Activated CD8-positive, alpha-beta memory T cell treated with anti-CD3 and anti-CD28 coated beads, Interleukin-2, amount 50 U/mL, for 24 hours (primary cell): Measurements from ENCODE around the gene TSHZ2.

ENCODE experiments used
- DNase-seq: peaks from one replicate; pipeline ENCODE4 v3.0.0-alpha.2; 2020; ENCODE audit errors: extremely low read depth

Gene TSHZ2

DNA sequence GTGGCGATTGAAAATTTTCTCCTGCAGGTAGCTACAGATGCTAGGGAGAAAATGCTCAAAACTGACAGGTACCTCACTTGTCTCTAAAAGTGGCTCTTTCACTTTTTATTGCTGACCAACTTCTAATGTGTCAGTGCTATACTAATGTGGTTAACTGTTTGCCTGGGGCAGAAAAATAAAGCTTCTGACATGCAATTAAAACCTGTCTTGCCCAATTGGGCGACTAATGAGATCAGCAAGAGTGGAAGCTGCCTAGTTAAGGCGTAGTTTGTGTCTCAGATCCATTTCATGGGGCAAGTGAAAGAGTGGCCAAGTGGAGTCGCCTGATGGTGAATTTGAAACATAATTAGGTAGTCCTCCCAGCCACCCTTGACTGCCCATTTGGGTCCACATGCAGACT, 193.3 kb downstream of the TSHZ2 start:
- DNase-seq, result no peak

DNA sequence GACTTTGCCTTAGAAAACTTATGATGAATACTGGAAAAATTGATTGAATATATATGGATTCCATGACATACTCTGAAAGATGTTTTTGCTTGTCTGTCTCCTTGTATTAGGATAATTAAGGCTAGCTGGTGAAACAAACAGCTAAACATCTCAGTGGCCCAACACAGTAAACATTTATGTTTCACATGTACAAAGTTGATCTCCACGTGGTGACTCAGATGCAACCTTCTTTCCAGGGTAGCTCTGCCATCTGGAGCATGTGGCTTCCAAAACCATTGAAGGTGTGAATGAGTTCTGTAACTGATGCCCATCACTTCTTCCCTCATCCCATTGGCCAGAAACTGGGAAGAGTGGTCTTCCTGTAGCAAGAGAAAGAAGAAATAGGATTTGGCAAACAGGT, 196.3 kb downstream of the TSHZ2 start:
- no peak for DNase-seq

DNA sequence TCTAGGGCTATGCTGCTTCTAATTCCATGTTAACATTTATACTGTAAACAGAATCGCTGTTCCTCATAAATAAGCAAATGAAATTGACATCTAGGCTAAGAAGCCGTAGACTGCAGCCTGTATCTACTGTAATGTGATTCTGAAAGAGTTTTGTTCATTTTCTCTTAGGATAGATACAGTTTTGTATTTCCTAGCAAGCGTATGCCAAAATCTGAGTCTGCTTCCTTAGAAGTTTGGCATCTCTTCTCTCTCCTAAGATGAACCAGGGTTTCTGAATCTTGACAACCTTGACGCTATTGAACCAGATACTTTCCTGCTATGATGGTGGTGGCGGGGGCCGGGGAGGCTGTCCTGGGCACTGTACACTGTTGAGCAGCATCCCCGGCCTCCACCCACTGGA, 198.0 kb downstream of the TSHZ2 start:
- DNase-seq, result no peak

DNA sequence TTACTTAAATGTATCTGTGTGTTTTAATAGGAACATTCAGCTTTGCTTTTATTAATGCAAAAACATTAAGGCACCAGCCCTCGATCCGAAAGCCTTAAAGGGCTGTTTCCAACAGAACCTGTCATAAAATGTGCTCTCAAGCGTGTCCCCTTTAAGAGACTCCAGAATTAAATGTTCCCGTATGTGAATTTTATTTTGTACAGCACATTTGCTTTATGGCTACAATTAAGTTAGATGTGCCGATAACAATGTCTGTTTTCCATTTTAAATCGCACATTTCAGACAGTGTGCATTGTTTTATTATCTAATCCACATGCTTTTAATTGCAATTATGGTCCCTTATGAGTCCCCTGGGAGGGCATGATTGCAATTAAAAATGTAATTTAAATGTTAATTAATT, 198.9 kb downstream of the TSHZ2 start:
- no peak for DNase-seq

DNA sequence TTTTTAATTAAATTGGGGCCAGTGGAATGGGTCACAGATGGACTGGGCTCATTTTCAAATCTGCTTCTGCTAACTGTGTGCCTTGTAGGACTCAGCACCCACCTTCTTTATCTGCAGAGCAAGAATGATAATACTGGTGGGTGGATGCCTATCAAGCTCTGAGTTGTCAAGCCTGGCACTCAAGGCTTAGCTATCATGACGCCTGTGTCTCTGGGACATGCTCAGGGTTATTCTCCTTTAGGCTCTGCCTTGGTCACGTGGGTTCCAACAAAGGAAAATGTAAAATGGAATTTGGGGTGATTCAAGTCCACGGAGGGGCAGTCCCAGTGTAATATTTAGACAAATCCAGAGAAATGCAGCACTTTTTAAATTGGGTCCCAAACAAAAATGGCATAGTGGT, 202.3 kb downstream of the TSHZ2 start:
- DNase-seq, result no peak

DNA sequence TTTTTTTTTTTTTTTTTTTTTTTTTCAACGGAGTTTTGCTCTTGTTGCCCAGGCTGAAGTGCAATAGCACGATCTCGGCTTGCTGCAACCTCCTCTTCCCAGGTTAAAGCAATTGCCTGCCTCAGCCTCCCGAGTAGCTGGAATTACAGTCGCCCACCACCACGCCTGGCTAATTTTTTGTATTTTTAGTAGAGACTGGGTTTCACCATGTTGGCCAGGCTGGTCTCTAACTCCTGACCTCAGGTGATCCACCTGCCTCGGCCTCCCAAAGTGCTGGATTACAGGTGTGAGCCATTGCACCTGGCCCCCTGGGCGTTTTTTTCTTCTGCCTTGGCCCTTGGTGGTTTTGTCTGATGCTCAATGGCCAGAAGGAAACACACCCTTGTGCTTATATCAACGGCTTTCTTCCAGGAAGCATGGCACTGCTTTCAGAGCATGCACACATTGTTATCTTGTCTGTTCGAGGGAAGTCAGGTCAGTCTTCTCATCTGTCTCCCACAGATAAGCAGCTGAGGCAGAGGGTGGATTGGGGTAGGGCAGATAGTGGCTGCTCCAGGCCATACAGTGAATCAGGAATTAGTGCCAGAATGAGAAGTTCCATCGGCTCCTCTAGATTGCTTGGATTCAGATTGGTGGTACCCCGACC, 203.1 kb downstream of the TSHZ2 start:
- no peak for DNase-seq

DNA sequence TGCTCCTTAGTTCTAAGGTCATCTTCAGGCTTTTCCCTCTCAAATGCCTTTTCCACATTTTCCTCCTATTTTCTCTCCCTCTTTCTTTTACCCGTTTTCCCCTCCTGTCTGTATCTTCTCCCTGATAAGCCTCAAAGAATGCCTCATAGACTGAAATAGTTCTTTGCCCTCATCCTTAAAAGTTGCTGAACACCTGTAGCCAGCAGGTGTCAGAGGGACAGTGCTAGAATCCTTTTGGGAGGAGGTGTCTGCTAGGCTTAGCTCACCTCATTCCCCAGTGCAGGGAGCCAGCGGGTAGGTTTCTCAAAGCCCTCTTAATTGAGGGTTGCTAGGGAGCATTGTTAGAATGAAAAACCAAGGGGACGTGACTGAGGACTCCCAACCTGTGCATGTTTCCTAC, 204.0 kb downstream of the TSHZ2 start:
- no peak for DNase-seq

DNA sequence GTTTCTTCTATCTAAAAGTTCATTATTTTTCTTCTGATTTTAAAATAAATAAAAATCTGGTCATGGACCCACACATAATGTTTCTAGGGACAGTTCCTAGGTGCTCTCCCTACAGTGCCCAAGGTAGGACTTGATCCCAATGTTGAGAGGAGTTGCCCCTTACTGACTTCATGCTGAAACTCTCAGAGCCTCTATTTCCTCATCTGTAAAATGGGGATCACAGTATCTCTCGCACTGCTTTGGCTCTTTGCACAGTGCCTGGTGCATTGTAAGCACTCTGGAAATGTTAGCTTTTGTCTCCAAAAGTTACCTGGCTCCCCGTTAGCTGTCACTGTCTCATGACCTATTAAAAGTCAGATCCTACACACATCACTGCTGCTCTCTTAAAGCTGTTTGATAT, 205.5 kb downstream of the TSHZ2 start:
- DNase-seq, result no peak

DNA sequence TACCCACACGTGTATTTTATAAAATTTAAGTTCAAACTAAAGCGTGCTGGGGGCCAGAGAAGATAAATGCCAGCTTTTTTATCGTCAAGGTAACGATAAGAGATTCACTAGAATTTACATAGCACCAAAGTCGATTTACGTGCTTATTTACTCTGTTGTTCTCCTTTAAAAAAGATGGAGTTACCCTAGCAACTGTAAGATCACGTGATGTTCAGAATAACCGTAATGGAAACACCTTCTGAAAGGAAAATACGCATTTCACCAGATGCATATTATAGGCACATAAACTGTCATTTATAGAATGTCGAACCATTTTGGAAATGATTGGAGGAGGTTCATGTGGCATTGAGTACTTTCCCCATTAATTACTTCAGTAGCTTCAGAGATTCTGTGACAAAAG, 207.6 kb downstream of the TSHZ2 start:
- no peak for DNase-seq

DNA sequence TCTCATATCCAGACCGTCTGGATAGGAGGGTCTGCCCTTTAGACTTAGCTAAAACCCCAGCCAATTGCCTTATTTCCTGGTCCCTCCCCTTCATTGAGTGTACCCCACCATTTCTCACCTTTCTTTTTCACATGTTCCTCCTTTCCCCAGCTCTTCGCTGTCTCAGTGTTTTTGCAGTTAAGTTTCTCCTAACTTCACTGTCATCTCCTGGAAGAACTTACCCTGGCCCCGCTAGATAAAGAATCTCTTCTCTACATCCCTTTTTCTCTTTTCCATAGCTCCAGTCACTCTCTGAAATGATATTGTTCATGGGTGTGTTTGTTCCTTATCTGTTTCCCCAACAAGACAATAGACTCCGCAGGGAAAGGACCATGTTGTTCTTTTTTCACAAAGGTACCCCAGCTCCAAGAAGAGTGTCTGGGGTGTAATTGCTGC, 208.8 kb downstream of the TSHZ2 start:
- DNase-seq, result no peak

DNA sequence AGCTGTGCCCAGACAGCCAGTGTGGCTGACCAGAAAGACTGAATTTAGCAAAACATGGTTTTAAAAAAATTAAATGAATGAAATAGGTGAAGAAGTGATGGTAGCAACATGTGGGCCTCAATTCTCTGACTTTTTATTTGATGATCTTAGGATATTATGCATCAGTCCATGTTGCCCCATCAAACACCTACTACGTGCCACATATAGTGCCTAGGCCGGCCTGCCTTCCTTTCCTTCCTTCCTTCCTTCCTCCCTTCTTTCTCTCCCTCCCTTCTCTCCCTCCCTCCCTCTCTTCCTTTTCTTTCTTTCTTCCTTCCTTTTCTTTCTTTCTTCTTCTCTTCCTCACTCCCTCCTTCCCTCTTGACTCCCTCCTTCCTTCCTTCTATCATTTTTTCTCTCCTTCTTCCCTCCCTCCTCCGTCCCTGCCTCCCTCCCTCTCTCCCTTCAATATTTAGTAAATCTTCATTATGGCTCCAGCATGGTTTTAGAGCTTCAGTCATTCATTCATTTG, 209.8 kb downstream of the TSHZ2 start:
- DNase-seq, result no peak

DNA sequence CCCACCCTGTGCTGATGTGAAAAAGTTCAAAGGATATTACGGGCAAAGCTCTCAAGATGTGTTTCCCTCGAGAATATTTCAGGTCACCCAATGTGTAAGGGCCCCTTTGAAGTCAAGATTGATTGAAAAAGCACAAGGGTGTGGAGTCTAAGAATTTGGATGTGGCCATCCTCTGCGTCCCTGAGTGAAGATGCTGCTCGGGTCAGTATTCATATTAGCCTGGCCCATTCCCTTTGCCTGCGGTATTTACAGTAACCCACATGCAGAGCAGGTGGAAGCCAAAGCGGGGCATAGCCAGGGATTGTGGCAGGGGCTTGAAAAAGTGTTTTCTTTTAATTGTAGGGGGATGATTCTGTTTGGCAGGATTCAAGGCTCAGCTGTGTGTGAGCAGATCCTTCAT, 211.0 kb downstream of the TSHZ2 start:
- no peak for DNase-seq

DNA sequence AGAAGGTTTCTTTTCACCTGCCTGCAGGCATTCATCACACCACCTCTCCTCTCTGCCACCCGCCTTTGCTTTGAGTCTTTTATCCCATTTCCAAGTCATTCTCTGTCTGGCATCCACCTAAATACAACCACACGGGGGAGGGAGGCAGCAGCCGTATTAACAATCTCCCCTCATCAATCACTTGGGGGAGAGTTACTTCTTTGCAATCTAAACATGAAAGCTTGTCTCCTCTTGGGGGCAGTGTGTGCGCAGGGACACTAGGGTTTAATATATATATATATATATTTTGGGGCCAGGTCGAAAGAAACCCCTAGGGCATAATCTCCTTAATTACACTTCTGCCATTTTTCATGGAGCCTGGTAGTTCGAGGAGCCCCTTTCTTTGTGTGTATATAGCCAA, 214.5 kb downstream of the TSHZ2 start:
- DNase-seq, result no peak

DNA sequence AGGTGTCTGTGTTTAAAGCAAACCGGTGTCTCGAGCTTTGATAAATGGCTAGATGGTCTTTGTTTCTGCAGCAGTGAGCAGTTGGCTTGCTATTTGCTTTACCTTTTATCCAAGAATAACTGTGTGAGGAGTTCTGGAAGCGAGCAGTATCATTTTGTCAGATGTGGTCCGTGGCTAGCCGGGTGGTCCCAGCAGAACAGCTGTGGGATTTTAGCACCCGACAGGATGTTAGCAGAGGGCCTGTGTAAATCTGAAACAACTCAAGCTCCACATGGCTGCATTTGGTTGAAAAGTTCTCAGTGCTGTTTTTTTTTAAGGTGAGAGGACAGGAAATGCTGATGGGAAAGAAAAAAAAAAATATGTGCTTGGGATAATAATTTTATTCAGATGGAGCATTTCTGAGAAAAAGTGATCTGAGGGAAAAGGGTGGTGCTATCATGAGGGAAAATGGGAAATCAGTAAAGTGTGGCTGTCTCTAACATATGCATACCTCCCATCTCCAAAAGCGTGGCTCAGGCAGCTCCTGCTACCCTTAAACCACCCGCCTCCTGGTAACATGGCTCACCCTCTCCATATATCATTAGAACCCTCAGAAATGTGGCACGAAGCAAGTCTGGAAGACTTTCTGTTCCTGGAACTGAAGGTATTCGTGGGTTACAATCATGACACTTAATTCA, 215.4 kb downstream of the TSHZ2 start:
- no peak for DNase-seq

DNA sequence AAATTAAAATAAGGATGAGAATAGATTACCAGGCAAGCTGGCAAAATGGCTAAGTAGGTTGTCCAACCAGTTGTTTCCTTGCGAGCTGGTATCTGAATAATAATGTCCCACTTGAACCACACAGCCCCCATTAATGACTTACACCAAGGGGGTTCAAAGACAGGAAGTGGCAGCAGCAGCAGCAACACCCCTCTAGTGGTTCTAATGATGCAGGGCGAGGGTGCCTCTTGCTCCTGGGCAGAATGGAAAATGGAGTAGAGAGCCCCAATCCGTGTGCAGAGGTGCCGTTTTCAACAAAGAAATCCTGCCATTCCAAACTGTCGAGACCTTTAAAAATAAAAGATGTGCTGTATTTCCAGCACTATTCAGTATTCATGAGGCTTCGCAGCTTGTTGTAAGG, 218.1 kb downstream of the TSHZ2 start:
- DNase-seq, result no peak

DNA sequence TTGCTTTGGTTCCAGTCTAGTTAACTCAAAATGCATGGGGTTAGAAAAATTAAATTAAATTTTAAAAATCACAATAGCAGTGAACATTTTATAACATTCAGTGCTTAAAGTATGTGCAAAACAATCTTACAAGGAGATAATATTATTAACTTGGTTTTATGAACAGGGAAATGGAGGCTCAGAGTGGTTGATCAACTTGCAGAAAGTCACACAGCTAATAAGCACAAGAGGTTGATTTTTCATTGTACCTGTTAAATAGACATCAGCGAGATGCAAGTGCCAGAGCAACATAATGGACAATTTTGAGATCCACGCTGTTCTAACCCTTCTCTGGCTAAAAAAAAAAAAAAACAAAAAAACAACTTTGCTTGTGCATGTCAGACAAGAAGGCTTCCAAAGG, 219.8 kb downstream of the TSHZ2 start:
- no peak for DNase-seq

DNA sequence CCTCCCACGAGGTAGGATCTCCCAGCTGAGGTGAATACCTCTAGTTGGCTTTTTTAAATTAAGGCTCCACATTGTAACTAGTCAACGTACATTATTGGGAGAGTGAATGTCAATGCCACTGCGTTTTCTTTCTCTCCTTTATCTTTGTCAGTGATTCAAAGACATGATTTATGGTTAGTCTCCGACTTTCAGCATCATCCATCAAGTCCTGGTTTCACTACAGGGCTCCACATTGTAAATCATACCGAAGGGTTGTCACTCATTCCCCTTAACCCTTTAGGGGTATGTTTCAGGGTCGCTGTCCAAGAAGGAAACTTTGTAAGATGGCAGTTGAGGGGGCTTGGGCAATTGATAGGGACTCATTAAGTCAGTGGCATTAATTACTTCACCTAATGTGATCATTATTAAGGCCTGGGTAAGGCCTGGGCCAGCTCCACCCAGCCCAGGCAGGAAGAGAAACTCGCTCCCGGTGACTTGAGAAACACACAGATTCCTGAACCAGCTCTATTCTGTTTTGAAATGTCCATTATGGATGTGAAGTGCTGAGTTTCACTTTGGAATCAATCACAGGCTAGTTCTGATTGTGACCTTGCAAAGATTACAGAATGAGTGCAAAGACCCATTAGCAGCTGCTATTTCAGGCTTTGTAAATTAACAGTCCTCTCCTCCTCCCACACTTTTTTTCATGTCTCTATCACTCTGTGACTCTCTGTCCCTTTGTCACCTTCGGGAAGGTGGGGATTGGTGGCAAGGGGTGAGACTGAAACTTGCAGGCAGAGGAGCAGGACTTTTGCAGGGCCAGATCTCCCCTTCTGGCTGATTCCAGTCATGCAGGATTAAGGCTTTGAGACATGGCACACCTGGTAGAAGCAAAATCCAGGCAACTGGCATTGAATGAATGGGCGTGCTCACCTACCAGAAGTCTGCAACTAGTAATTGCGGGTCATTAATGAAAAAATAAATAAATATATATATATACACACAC, 222.4 kb downstream of the TSHZ2 start:
- DNase-seq, result no peak

DNA sequence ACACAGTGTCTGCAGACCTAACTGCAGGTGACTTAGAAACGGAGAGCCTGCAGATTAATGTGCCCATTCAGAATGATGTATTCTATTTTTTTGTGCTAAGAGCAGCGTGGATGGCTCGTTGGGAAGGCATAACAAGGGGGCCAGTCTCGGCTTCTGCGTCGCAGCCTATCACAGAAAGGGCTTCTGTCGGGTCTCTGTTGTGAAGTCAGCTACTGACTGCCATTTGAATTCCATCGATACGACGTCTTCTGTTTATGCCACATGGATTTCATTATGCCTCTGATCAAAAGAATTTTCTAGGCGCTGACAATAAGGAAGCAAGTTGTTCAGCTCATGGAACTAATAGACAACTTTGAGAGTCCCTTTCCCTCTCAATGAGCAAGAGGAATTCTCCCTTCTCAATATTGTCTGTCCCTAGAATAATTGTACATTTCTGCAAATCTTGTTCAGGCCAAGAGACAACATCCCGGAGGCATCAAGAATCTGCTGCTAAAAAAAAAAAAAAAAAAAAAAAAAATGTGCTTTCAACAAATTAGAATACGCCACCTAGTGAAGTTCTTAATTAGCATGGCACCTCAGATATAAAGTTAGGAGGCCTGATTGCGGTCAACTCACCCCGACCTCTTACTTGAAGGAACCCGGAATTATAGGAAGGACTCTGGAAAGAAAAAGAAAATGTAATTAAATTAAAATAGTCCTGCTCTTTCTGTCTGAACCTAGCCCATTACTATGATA, 223.9 kb downstream of the TSHZ2 start:
- DNase-seq, result no peak

DNA sequence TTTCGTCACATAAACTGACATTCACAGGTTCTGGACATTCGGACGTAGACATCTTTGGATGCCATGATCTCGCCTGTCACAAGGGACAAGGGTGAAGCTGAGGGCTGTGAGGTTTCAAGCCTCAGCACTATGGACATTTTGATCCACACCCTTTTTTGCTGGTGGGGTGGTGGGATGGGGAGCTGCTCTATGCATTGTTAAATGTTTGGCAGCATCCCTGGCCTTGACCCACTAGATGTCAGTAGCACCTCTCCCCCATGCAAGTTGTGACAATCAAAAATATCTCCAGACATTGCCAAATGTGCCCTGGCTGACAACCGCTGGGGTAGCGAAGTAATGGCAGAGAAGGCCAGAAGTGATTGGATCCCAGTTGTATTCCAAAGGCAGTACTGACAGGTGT, 229.4 kb downstream of the TSHZ2 start:
- no peak for DNase-seq

DNA sequence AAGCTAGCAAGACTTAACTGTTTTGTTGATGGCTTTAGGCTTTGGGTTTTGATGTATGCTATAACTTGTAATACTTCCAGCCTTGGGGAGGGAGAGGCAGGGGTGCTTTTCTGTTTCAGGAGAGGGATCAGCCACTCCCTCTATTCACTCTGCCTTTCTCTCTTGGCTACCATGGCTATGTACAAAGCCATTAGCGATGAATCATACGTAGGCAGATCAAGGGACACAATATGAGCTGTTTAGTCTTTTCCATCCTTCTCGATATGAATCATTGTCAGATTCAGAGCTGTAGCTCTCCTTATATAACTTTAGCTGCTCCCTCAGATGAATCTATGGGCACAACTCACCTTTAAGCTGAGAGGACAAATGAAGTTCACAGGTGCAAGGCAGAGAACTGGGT, 230.6 kb downstream of the TSHZ2 start:
- no peak for DNase-seq

DNA sequence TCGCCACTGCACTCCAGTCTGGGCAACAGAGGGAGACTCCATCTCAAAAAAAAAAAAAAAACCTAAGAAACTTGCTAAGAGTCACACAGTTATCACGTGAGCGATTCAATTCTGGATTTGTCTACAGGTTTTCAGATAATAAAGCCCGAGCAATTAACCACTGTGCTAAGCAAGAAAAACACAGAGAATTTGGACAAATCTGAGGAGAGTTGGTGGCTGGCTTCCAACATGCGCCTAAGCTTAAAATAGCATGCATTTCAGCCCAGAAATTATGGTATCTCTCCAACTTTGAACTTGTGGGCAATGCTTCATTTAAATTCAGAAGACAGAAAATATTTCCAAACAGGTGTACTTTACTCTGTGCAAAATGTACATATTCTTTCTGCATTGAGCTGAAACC, 232.9 kb downstream of the TSHZ2 start:
- no peak for DNase-seq
